A673 (cell line): ENCODE measurements around the gene PCSK6. TPM values are rescaled to one million over a fixed set of nuclear protein-coding genes. Genes with fewer than 3 reads are reported as not detected.

Experiments
- BruUV-seq: library from RNA; stranded (reverse); fragments of 400-500 nt; replicated peaks from 2 replicates; lab custom pipeline; 2021; lab: Mats Ljungman, UMichigan
- CTCF ChIA-PET: fragments of 300-600 bp; sonication (Branson Sonifier 250); formaldehyde crosslinking; loops from one replicate; lab custom pipeline; 2022; ENCODE audit warnings: antibody characterized with exemption; lab: Charles Lee
- POLR2A ChIA-PET: fragments of 300-600 bp; sonication (Branson Sonifier 250); formaldehyde crosslinking; loops from one replicate; lab custom pipeline; 2022; ENCODE audit warnings: antibody characterized with exemption; ENCODE audit not compliant: low non-redundant PET; lab: Charles Lee
- DNase-seq: peaks from one replicate; pipeline ENCODE4 v3.0.0-alpha.2; 2015; ENCODE audit warnings: low spot score
- H3K27ac ChIP-seq: fragments of 200-600 bp; sonication (generic); 2 replicates; pipeline ENCODE4 v1.5.1; 2016; ENCODE audit warnings: mixed run types, low read depth, mild to moderate bottlenecking, mixed read lengths, antibody characterized with exemption, low read length; ENCODE audit not compliant: poor library complexity, severe bottlenecking
- H3K27me3 ChIP-seq: fragments of 200-600 bp; sonication (generic); replicated peaks from 2 replicates; pipeline ENCODE4 v1.6.1; 2017; ENCODE audit warnings: mixed run types, low read depth, mild to moderate bottlenecking, mixed read lengths, antibody characterized with exemption, low read length; ENCODE audit not compliant: insufficient read depth, poor library complexity
- H3K36me3 ChIP-seq: fragments of 200-600 bp; sonication (generic); 2 replicates; pipeline ENCODE4 v1.6.1; 2016; ENCODE audit warnings: mixed run types, mild to moderate bottlenecking, mixed read lengths, antibody characterized with exemption, low read length; ENCODE audit not compliant: insufficient read depth, poor library complexity, severe bottlenecking
- H3K4me1 ChIP-seq: fragments of 200-600 bp; sonication (generic); 2 replicates; pipeline ENCODE4 v1.6.1; 2017; ENCODE audit warnings: mixed run types, mild to moderate bottlenecking, mixed read lengths, antibody characterized with exemption, low read length; ENCODE audit not compliant: insufficient read depth, poor library complexity, severe bottlenecking
- H3K4me3 ChIP-seq: fragments of 200-600 bp; sonication (generic); 2 replicates; pipeline ENCODE4 v1.5.1; 2016; ENCODE audit warnings: low read depth, mixed run types, mild to moderate bottlenecking, mixed read lengths, low read length; ENCODE audit not compliant: poor library complexity, severe bottlenecking
- H3K9me3 ChIP-seq: fragments of 200-600 bp; sonication (generic); 2 replicates; pipeline ENCODE4 v1.6.1; 2016; ENCODE audit warnings: mixed run types, low read depth, mild to moderate bottlenecking, mixed read lengths, antibody characterized with exemption, low read length; ENCODE audit not compliant: poor library complexity, severe bottlenecking
- EZH2 ChIP-seq: fragments of 200-600 bp; sonication (generic); IDR thresholded peaks from 2 replicates; pipeline ENCODE4 v1.6.1; 2017; ENCODE audit warnings: borderline replicate concordance, low read depth, mild to moderate bottlenecking, mixed read lengths, antibody characterized with exemption, low read length; ENCODE audit not compliant: poor library complexity, severe bottlenecking
- intact Hi-C: fragments of 100-400 bp; cut with micrococcal nuclease; formaldehyde crosslinking; loops from one replicate; pipeline ENCODE4 v1.10.0; 2022; ENCODE audit not compliant: unreplicated experiment
- total RNA-seq: library from RNA; stranded (reverse); gene quantifications from 2 replicates; pipeline ENCODE4 v1.2.3, GENCODE V29; 2021
- TF ChIP-seq, protein P1 (sequence below): fragments of 300-800, 200-600 bp; sonication (generic); conservative IDR thresholded peaks from 2 replicates; pipeline ENCODE4 v1.5.1; 2017; ENCODE audit warnings: low read depth, mild to moderate bottlenecking, antibody characterized with exemption, low read length, moderate library complexity, mixed read lengths

The PCSK6 gene
- total RNA-seq, 1 experiment from 2014 or later = 2.6 TPM

- Histone ChIP-seq H3K9me3 (no peaks in the 10 kb centered on the region), H3K4me3 (no peak overlapping the region), H3K36me3 (no peaks in the 10 kb centered on the region), H3K27ac (no peak overlapping the region), H3K27me3 (no peaks in the 10 kb centered on the region), H3K4me1 (peaks cover 4% of the 10 kb centered on the region)
- POLR2A ChIA-PET = interaction anchor here (0.7 kb wide), 1 partner anchor 156 kb away, joined by 4 read pairs; no protein-coding TSS in a partner anchor
- no TSS peak for BruUV-seq
- CTCF ChIA-PET = interaction anchor here (0.6 kb wide), 1 partner anchor 376 kb away, joined by 3 read pairs; no protein-coding TSS in a partner anchor
- DNase-seq = peak; percentile 51
- intact Hi-C loops = loop anchor here (10.0 kb wide), 2 partner anchors 342 to 622 kb away; partner anchors contain the start of gene LRRK1
- TF ChIP-seq EZH2 = no peak
- TF ChIP-seq, protein P1, sequence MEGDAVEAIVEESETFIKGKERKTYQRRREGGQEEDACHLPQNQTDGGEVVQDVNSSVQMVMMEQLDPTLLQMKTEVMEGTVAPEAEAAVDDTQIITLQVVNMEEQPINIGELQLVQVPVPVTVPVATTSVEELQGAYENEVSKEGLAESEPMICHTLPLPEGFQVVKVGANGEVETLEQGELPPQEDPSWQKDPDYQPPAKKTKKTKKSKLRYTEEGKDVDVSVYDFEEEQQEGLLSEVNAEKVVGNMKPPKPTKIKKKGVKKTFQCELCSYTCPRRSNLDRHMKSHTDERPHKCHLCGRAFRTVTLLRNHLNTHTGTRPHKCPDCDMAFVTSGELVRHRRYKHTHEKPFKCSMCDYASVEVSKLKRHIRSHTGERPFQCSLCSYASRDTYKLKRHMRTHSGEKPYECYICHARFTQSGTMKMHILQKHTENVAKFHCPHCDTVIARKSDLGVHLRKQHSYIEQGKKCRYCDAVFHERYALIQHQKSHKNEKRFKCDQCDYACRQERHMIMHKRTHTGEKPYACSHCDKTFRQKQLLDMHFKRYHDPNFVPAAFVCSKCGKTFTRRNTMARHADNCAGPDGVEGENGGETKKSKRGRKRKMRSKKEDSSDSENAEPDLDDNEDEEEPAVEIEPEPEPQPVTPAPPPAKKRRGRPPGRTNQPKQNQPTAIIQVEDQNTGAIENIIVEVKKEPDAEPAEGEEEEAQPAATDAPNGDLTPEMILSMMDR = peak; percentile 62
These were observed 232.8 kb downstream of the PCSK6 start for GRCh38 chr15:101256757-101257156.

DNA sequence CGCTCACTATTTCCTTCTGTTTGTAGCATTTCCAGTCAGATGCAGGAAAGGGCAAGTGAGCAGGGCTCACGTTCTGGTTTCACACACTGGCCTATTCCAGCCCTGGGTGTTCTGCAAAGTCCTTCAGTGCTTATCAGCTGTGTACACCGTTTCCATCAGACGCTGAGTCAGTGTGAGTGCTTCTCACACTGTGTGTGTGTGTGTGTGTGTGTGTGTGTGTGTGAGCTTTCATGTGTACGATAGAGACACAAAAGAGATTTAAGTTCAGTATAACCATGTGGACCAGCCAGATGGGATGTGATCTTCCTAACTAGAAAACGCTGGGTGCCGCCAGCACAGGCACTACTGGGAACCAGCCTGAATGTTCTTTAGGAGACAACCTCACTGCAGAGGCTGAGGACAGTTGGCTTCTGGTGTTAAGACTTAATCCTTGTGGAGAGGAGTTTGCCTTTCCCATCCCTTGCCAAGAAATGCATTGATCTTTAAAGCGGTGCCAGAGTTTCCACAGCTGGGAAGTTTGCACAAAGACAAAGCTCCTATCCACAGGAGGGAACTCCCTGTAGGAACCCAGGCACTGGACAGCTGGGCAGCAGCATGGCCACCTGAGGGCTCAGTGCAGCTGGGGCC is 233.8 kb downstream of the PCSK6 start:
- H3K9me3 ChIP-seq = no peaks in the 10 kb centered on the region
- no TSS peak for BruUV-seq
- POLR2A ChIA-PET = no interaction called here
- TF ChIP-seq EZH2 = no peak
- TF ChIP-seq, protein P1 = no peak
- CTCF ChIA-PET = interaction anchor here (1.3 kb wide), 1 partner anchor 226 kb away, joined by 4 read pairs; no protein-coding TSS in a partner anchor
- no peak for DNase-seq
- H3K4me1 ChIP-seq = peaks cover 4% of the 10 kb centered on the region
- no peak overlapping the region for H3K27ac ChIP-seq
- no peak overlapping the region for H3K4me3 ChIP-seq
- intact Hi-C loops = loop anchor here (10.0 kb wide), 2 partner anchors 341 to 621 kb away; partner anchors contain the start of gene LRRK1
- H3K36me3 ChIP-seq = no peaks in the 10 kb centered on the region
- no peaks in the 10 kb centered on the region for H3K27me3 ChIP-seq

DNA sequence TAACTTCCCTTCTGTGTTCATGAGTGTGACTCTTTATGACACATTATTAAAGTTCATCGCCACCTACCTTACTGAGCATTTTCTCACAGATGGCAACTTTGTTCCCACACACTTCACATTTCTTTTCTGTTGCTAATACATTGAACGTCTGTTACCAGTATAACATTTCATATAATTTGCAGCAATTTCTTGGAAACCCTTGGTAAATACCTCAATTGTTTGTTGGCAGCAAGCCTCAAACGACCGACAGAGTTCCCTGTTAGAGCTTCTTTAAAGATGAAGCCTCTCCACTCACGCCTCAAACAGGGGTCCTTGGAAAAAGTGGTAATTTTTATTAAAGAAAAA is 234.5 kb downstream of the PCSK6 start:
- BruUV-seq = no TSS peak
- H3K4me3 ChIP-seq = no peak overlapping the region
- ChIA-PET CTCF (interaction anchor here (1.3 kb wide), 1 partner anchor 225 kb away, joined by 4 read pairs; no protein-coding TSS in a partner anchor), POLR2A (no interaction called here)
- H3K27me3 ChIP-seq = no peaks in the 10 kb centered on the region
- DNase-seq = no peak
- TF ChIP-seq, protein P1 = no peak
- no peak for TF ChIP-seq EZH2
- H3K9me3 ChIP-seq = no peaks in the 10 kb centered on the region
- H3K36me3 ChIP-seq = no peaks in the 10 kb centered on the region
- intact Hi-C loops = loop anchor here (10.0 kb wide), 2 partner anchors 340 to 620 kb away; partner anchors contain the start of gene LRRK1
- H3K27ac ChIP-seq = no peak overlapping the region
- peaks cover 4% of the 10 kb centered on the region for H3K4me1 ChIP-seq
